ENCODE results near the gene NRXN3.

DNA sequence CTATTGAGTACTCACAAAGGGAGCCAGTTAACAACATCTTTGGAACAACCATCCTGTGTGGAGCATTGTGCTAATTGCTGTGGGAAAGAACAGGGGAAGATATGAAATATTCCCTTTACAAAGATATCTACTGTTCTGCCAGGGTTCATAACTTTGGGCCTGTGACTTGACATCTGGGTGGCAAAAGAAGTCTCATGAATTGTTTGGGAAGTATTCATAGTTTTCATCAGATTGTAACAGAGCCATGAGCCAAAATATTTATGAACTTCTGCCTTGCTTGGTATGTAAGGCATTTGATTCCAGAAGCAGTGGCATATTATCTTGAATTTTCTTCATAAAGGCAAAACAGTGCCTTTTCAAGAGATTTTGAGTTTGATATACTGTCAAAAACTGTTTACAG lies 1224.9 kb downstream of the NRXN3 start:
- TF ChIP-seq CTCF (IDR thresholded peaks at IDR 0.05): no peak
- no peak for TF ChIP-seq POLR2AphosphoS5 (IDR thresholded peaks at IDR 0.05)
- no peak for TF ChIP-seq POLR2A (IDR thresholded peaks at IDR 0.05)

Measured in stomach (tissue), 4 donors.